Measurements from ENCODE around the gene SLC6A4. TPM values are rescaled to one million over a fixed set of nuclear protein-coding genes. Genes with fewer than 3 reads are reported as not detected.

SLC6A4 gene
- total RNA-seq, 1 experiment from 2014 or later: not detected

DNA sequence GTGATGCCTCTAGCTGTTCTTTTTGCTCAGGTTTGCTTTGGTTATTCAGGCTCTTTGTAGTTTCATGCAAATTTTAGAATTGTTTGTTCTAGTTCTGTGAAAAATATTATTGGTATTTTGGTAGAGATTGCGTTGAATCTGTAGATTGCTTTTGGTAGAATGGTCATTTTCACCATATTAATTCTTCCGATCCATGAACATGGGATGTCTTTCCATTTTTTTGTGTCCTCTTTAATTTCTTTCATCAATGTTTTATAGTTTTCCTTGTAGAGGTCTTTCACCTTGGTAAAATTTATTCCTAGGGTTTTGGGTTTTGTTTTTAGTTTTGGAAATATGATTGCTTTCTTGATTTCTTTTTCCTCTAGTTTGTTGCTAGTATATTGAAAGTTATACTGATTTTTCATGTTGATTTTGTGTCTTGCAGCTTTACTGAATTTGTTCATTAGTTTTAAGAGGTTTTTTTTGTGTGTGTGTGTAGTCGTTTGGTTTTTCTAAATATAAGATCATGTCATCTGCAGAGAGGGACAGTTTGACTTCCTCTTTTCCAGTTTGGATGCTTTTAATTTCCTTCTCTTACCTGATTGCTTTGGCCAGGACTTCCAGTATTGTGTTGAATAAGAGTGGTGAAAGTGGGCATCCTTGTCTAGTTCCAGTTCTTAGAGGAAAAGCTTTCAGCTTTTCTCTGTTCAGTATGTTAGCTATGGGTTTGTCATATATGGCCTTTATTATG lies 76.4 kb downstream of the SLC6A4 start:
- intact Hi-C loops (cut with micrococcal nuclease; ENCODE audit: unreplicated experiment): no loop called here
- H3K36me3 Mint-ChIP-seq (ENCODE audit: insufficient read depth, unreplicated experiment): no peaks in the 10 kb centered on the region
- BruUV-seq (replicated peaks): no TSS peak
- no peak for DNase-seq
- TF ChIP-seq, protein P1, sequence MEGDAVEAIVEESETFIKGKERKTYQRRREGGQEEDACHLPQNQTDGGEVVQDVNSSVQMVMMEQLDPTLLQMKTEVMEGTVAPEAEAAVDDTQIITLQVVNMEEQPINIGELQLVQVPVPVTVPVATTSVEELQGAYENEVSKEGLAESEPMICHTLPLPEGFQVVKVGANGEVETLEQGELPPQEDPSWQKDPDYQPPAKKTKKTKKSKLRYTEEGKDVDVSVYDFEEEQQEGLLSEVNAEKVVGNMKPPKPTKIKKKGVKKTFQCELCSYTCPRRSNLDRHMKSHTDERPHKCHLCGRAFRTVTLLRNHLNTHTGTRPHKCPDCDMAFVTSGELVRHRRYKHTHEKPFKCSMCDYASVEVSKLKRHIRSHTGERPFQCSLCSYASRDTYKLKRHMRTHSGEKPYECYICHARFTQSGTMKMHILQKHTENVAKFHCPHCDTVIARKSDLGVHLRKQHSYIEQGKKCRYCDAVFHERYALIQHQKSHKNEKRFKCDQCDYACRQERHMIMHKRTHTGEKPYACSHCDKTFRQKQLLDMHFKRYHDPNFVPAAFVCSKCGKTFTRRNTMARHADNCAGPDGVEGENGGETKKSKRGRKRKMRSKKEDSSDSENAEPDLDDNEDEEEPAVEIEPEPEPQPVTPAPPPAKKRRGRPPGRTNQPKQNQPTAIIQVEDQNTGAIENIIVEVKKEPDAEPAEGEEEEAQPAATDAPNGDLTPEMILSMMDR (IDR thresholded peaks at IDR 0.05; ENCODE audit: unreplicated experiment): no peak
- H3K4me3 Mint-ChIP-seq (ENCODE audit: low read depth, unreplicated experiment): no peak overlapping the region
- no peaks in the 10 kb centered on the region for H3K27me3 Mint-ChIP-seq (ENCODE audit: unreplicated experiment)
- no peaks in the 10 kb centered on the region for H3K4me1 Mint-ChIP-seq (ENCODE audit: low read depth, unreplicated experiment)
- H3K27ac Mint-ChIP-seq (ENCODE audit: unreplicated experiment): no peak overlapping the region
- peaks cover 12% of the 10 kb centered on the region for H3K9me3 Mint-ChIP-seq (ENCODE audit: low read depth, unreplicated experiment)
- CTCF ChIA-PET: interaction anchor here (0.7 kb wide), 1 partner anchor 359 kb away, joined by 5 read pairs; no protein-coding TSS in a partner anchor

DNA sequence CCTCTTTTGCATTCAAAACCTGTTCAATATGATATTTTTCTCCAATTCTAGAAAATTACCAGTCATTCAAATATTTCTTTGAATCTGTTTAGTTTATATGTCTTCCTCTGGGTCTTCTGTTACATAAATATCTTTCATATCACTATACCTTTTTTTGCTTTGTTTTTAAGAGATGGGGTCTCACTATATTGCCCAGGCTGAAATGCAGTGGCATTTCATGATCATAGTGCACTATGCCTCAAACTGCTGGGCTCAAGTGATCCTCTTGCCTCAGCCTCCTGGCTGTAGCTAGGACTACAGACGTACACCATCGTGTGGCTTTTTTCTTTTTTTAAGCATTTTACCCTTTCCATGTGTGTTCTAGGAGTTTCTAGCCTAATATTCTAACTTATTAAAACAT lies 80.1 kb downstream of the SLC6A4 start:
- Mint-ChIP-seq H3K27me3 (ENCODE audit: unreplicated experiment) (no peaks in the 10 kb centered on the region), H3K36me3 (ENCODE audit: insufficient read depth, unreplicated experiment) (no peaks in the 10 kb centered on the region), H3K4me3 (ENCODE audit: low read depth, unreplicated experiment) (no peak overlapping the region), H3K9me3 (ENCODE audit: low read depth, unreplicated experiment) (peaks cover 12% of the 10 kb centered on the region), H3K4me1 (ENCODE audit: low read depth, unreplicated experiment) (no peaks in the 10 kb centered on the region), H3K27ac (ENCODE audit: unreplicated experiment) (no peak overlapping the region)
- CTCF ChIA-PET: no interaction called here
- TF ChIP-seq, protein P1 (IDR thresholded peaks at IDR 0.05; ENCODE audit: unreplicated experiment): no peak
- DNase-seq: no peak
- BruUV-seq (replicated peaks): no TSS peak
- intact Hi-C loops (cut with micrococcal nuclease; ENCODE audit: unreplicated experiment): no loop called here

GRCh38 chr17:30153463-30153862 lies 82.0 kb downstream of the SLC6A4 start:
- TF ChIP-seq, protein P1 (IDR thresholded peaks at IDR 0.05; ENCODE audit: unreplicated experiment): no peak
- Mint-ChIP-seq H3K36me3 (ENCODE audit: insufficient read depth, unreplicated experiment) (no peaks in the 10 kb centered on the region), H3K4me1 (ENCODE audit: low read depth, unreplicated experiment) (no peaks in the 10 kb centered on the region), H3K27ac (ENCODE audit: unreplicated experiment) (no peak overlapping the region), H3K4me3 (ENCODE audit: low read depth, unreplicated experiment) (no peak overlapping the region), H3K9me3 (ENCODE audit: low read depth, unreplicated experiment) (peaks cover 2% of the 10 kb centered on the region), H3K27me3 (ENCODE audit: unreplicated experiment) (no peaks in the 10 kb centered on the region)
- no peak for DNase-seq
- CTCF ChIA-PET: no interaction called here
- no TSS peak for BruUV-seq (replicated peaks)
- intact Hi-C loops (cut with micrococcal nuclease; ENCODE audit: unreplicated experiment): no loop called here

GRCh38 chr17:30151471-30151870 lies 84.0 kb downstream of the SLC6A4 start:
- H3K9me3 Mint-ChIP-seq (ENCODE audit: low read depth, unreplicated experiment): no peaks in the 10 kb centered on the region
- no TSS peak for BruUV-seq (replicated peaks)
- H3K27me3 Mint-ChIP-seq (ENCODE audit: unreplicated experiment): no peaks in the 10 kb centered on the region
- H3K36me3 Mint-ChIP-seq (ENCODE audit: insufficient read depth, unreplicated experiment): no peaks in the 10 kb centered on the region
- no peak overlapping the region for H3K27ac Mint-ChIP-seq (ENCODE audit: unreplicated experiment)
- H3K4me1 Mint-ChIP-seq (ENCODE audit: low read depth, unreplicated experiment): no peaks in the 10 kb centered on the region
- TF ChIP-seq, protein P1 (IDR thresholded peaks at IDR 0.05; ENCODE audit: unreplicated experiment): no peak
- intact Hi-C loops (cut with micrococcal nuclease; ENCODE audit: unreplicated experiment): no loop called here
- DNase-seq: no peak
- H3K4me3 Mint-ChIP-seq (ENCODE audit: low read depth, unreplicated experiment): no peak overlapping the region
- CTCF ChIA-PET: interaction anchor here (0.9 kb wide), 1 partner anchor 10 kb away, joined by 6 read pairs; no protein-coding TSS in a partner anchor

Data from Calu3 (cell line).